ENCODE data around the gene SLC14A1. TPM values are rescaled to one million over a fixed set of nuclear protein-coding genes. Genes with fewer than 3 reads are reported as not detected.

SLC14A1 gene
- polyA plus RNA-seq, 4 donors, result 3.4 to 6.8 (median 4.4) TPM

DNA sequence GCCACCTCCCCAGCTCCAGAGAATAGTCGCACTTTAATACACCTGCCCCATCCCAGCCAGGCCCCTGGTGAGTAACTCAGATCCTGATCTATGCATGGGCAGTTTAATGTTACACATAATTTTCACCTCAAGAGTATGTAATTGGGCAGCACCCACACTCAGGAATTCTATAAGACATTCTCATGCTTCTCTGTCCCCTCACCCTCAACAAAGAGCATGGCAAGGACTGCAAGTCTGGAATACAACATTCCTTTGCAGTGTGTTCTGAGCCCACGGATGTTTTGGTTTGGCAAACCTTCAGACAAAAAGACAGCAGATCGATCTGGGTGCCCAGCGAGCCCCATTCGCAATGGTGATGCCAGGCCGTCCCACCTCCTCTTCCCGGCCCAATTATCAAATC lies 4.9 kb upstream of the SLC14A1 start:
- DNase-seq (ENCODE audit: low read depth in 4 of 4, low spot score in 2 of 4), result no peak

DNA sequence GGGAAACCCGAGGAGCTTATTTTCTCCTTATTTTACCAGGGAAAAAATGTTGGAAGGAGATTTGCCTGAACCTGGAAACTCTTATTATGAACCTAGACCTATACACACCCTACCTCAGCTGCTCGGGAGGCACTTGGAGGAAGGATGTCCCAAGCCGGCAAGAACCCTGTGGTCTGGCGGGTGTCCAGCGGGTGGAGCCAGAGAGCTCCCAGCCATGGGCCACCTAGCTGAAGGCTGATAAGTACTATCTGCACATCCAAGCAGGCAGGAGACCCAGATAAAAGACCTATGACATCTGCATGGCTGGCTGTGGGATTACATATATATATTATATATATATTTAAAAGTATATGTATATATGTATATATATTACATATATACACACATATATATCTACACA lies 1.1 kb upstream of the SLC14A1 start:
- peak in 2 of 4 donors; percentile 16 to 27 for DNase-seq (ENCODE audit: low read depth in 4 of 4, low spot score in 2 of 4)

GRCh38 chr18:45724601-45725000 lies 620 bp downstream of the SLC14A1 start:
- DNase-seq (ENCODE audit: low read depth in 4 of 4, low spot score in 2 of 4), result no peak

DNA sequence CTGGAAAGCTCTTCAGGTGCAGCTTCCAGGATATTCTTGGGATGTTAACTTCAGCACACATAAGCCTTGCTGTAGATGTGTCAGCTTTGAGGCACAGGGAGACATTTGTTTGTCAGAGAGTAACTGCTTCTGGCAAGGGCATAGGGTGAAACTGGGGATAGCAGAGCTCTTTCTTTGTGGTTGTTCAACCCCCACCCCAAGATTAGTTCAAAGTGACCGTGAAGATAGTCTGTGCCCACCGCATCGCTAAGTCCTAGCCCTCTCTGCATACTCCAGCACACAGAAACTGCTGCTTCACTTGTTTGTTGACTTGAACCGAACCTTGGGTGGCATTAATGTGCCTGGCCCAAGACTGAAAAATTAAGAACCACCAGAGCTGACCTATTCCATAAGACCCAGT lies 1.4 kb downstream of the SLC14A1 start:
- no peak for DNase-seq (ENCODE audit: low read depth in 4 of 4, low spot score in 2 of 4)

- no peak for DNase-seq (ENCODE audit: low read depth in 4 of 4, low spot score in 2 of 4)
Observed at GRCh38 chr18:45726603-45727002, 2.6 kb downstream of the SLC14A1 start.

DNA sequence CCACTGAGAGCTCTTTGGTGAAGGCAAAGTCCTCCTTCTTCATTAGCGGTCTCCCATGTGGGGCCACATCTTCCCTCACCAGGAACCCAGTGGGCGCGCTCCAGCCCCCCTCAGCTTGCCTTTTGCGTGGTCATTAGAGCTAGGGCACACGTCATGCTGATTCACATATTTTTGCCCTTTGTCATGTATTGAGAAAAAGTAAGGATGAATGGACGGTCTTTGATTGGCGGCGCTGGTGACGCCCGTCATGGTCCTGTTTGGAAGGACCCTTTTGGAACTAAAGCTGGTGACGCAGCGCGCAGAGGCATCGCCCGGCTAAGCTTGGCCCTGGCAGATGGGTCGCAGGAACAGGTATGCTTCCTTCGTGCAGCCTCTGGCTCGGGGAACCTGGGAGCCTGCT lies 3.1 kb downstream of the SLC14A1 start:
- DNase-seq (ENCODE audit: low read depth in 4 of 4, low spot score in 2 of 4), result no peak

DNA sequence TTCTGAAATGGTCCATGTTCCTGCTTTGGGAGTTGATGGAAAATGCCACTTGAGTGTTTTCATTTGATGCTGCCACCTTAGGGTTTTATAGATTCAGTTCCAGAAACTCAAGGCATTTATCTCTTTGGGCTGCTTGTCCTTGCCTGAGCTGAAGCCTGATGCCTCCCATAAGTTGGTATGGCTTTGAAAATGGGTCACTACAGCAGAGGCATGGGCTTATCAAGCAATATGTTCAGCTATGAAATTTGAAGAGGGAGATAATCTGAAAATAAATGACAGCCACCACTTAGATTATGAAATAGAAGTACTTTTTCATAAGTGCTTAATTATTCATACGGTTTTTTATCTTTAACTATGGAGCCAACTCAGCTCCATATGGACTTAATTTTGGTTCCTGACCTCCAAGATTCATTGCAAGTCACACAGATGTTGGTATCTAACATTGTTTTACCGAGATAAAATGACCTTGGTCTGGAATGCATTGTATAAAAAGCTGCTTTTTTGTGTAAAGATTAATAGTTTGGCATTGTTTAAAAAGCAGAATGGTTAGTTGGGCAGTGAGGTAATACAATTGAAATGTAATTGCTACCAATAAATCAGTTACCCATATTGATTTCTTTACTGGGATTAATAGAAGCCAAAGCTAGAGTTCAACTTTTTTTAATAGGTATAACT lies 4.5 kb downstream of the SLC14A1 start:
- DNase-seq (ENCODE audit: low read depth in 4 of 4, low spot score in 2 of 4), result no peak

DNA sequence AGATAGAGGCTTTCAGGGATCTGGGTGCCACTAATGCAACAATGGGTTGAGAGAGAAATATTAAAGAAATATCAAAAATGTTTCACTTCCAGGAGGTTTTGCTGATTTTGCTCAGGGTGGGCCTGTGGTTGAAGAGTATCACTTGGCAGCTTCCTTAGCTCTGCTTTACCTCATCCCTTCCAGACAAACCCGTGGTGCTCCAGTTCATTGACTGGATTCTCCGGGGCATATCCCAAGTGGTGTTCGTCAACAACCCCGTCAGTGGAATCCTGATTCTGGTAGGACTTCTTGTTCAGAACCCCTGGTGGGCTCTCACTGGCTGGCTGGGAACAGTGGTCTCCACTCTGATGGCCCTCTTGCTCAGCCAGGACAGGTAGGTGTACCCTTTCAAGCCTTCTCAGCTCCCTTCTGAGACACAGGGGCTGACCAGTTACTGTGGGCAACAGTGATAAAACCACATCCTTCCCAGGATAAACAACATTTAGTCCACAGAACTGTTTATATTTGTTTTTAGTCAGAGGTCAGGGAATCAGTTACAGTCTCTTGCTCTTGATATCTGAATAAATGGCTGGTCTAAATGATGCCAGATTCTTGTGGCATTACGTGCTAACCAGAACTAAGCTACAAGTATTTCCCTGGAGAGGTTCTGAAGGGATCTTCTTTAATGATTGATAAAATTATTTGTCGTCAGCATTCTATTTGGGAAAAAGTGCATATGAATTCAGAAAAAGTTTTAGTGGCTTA lies 7.0 kb downstream of the SLC14A1 start:
- no peak for DNase-seq (ENCODE audit: low read depth in 4 of 4, low spot score in 2 of 4)

GRCh38 chr18:45731716-45732115 lies 7.7 kb downstream of the SLC14A1 start:
- DNase-seq (ENCODE audit: low read depth in 4 of 4, low spot score in 2 of 4), result no peak

DNA sequence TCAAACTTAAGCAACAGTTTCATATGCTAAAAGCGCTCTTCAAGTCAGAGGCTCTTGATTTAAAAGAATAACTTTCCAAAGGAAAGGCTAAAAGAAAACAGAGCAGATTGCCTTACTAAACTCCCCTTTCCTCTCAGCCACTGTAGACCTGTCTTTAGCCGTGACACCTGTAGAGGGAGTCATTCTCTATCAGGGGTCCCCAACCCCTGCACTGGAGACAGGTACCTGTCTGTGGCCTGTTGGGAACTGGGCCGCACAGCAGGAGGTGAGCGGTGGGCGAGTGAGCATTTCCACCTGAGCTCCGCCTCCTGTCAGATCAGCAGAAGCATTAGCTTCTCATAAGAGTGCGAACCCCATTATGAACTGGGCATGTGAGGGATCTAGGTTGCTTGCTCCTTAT lies 9.6 kb downstream of the SLC14A1 start:
- no peak for DNase-seq (ENCODE audit: low read depth in 4 of 4, low spot score in 2 of 4)

- no peak for DNase-seq (ENCODE audit: low read depth in 4 of 4, low spot score in 2 of 4)
Observed at GRCh38 chr18:45734505-45734904, 10.5 kb downstream of the SLC14A1 start.

GRCh38 chr18:45734944-45735343 lies 11.0 kb downstream of the SLC14A1 start:
- no peak for DNase-seq (ENCODE audit: low read depth in 4 of 4, low spot score in 2 of 4)

DNA sequence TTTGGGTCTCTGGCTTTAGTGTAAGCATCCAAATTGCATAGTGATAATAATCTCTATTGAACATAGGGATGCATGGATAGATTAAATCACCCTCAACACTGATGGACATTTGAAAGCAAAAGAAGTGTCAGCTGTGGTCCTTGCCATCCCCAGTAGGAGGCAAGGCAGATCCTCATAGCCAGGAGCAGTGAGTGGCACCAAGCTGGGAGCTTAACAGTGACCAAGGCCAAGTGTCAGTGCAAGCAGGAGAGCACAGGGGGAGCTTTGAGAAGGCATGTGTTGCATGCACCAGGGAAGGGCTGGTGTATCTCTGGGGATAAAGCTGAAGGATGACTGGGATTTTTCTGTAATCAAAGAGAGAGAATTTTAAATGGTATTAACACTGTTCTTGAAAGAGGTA lies 14.7 kb downstream of the SLC14A1 start:
- no peak for DNase-seq (ENCODE audit: low read depth in 4 of 4, low spot score in 2 of 4)

DNA sequence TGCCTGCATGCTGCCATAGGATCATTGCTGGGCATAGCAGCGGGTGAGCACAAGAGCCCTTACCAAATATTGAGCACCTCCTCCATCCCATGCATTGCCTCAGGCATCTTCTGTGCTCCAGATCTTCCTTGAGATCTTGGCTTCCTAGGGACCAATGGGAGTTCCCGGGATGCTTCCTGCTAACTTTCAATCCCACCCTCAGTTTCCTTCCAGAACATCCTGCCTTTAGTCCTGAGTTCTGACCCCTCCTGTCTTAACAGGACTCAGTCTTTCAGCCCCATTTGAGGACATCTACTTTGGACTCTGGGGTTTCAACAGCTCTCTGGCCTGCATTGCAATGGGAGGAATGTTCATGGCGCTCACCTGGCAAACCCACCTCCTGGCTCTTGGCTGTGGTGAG lies 15.3 kb downstream of the SLC14A1 start:
- no peak for DNase-seq (ENCODE audit: low read depth in 4 of 4, low spot score in 2 of 4)

- no peak for DNase-seq (ENCODE audit: low read depth in 4 of 4, low spot score in 2 of 4)
Observed at GRCh38 chr18:45739848-45740247, 15.9 kb downstream of the SLC14A1 start.

DNA sequence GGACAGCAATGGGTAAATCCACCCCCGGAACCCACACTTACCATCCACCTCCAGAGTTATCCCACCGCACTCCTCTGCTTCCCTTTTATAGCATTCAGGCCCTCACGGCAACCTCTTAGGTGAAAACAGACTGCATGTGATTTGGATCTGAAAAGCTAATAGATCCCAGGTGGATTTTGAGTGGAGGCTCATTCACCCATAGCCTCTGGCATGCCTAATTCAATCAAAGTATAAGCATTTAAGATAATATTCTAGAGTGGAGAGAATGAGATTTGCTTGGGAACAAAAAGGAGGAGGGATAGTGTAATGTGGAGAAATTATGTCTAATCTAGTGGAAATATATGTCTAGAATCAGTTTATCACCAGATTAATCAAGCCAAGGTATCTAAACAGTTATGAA lies 17.1 kb downstream of the SLC14A1 start:
- no peak for DNase-seq (ENCODE audit: low read depth in 4 of 4, low spot score in 2 of 4)

DNA sequence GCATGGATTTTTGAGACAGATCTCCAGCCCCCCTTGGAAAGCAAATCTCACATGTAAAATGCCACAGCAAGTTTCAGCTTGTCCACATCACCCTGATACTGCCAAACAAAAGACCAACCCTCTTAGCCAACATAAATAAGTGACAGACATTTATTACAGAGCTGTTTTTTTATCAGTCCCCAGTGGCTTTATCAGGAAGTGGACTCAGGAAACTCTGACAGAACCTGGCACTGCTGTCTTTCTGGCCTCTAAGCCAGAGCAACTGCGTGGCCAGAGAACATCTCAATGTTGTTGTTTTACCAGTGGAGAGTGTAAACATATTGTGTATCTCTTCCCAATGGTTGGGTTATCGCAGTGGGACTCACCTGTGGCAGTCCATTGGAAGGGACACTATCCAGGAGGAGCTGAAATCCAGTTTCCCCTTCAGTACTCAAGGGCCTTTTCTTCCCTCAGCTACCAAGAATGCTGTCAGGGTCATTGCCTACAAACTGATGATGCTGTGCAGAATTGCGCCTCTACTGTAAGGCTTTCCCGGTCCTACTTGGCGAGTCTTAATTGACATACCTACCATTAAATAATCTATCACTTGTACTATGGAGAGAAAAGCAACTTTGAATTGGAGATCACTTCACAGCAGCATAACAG lies 22.0 kb downstream of the SLC14A1 start:
- DNase-seq (ENCODE audit: low read depth in 4 of 4, low spot score in 2 of 4), result no peak

DNA sequence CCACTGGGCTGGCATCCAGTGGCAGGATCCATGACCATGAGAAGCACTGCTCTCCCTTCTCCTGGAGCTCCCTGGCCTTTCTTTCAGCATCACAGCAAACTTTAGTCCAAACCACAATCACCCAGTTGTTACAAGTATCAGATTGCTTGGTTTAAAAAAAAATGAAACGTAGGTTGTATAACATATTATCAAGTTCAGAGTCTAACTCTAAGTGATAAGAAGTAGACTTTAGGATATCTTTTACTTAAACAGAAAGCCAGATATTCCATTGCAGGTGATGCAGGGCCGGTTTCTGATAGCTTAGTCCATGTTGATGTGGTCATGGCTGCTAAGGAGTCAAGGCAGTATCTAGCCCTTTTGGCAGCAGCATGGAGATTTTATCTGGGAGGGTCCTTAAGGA lies 24.5 kb downstream of the SLC14A1 start:
- no peak for DNase-seq (ENCODE audit: low read depth in 4 of 4, low spot score in 2 of 4)

GRCh38 chr18:45749918-45750689 lies 26.1 kb downstream of the SLC14A1 start:
- DNase-seq (ENCODE audit: low read depth in 4 of 4, low spot score in 2 of 4), result no peak

- DNase-seq (ENCODE audit: low read depth in 4 of 4, low spot score in 2 of 4), result no peak
Observed at GRCh38 chr18:45751766-45752165, 27.8 kb downstream of the SLC14A1 start.

DNA sequence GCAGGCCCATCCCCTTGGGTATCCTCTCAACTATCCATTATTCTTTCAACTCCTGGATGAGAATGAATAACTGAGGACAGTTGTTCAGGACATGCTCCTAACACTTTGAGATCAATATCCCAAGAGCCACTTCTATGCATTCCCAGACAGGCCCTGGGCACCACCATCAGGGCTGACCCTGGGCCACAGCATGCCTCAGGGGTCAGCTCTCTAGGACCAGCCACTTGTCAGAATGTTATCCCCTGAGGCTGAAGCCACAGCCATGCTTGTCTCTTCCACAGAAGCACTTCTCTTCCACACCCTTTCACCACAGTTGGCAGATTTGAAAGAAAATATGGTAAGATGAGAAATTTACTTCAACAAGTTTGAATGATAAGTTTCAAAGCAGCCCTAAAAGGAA lies 28.7 kb downstream of the SLC14A1 start:
- no peak for DNase-seq (ENCODE audit: low read depth in 4 of 4, low spot score in 2 of 4)
